Esophagus muscularis mucosa (tissue), 3 donors: Measurements from ENCODE around the gene DNLZ.

Experiments used
- CTCF ChIP-seq, 3 experiments: fragments of 200-600 bp in 2 of 3; fragments of 450-650 bp in 1 of 3; sonication (generic) in 2 of 3; IDR thresholded peaks; one replicate each; pipeline ENCODE4 v1.5.1; 2017 to 2019; ENCODE audit warnings: antibody characterized with exemption in 3 of 3, mild to moderate bottlenecking in 2 of 3, moderate library complexity in 1 of 3
- POLR2A ChIP-seq: fragments of 450-650 bp; IDR thresholded peaks from one replicate; pipeline ENCODE4 v1.6.1; 2017; ENCODE audit warnings: antibody characterized with exemption, moderate library complexity, mild to moderate bottlenecking, low read depth
- POLR2AphosphoS5 ChIP-seq, 2 donors: sonication (generic); formaldehyde crosslinking; IDR thresholded peaks; one replicate each; pipeline ENCODE4 v1.6.1; 2017; ENCODE audit warnings: antibody characterized with exemption in 2 of 2

DNA sequence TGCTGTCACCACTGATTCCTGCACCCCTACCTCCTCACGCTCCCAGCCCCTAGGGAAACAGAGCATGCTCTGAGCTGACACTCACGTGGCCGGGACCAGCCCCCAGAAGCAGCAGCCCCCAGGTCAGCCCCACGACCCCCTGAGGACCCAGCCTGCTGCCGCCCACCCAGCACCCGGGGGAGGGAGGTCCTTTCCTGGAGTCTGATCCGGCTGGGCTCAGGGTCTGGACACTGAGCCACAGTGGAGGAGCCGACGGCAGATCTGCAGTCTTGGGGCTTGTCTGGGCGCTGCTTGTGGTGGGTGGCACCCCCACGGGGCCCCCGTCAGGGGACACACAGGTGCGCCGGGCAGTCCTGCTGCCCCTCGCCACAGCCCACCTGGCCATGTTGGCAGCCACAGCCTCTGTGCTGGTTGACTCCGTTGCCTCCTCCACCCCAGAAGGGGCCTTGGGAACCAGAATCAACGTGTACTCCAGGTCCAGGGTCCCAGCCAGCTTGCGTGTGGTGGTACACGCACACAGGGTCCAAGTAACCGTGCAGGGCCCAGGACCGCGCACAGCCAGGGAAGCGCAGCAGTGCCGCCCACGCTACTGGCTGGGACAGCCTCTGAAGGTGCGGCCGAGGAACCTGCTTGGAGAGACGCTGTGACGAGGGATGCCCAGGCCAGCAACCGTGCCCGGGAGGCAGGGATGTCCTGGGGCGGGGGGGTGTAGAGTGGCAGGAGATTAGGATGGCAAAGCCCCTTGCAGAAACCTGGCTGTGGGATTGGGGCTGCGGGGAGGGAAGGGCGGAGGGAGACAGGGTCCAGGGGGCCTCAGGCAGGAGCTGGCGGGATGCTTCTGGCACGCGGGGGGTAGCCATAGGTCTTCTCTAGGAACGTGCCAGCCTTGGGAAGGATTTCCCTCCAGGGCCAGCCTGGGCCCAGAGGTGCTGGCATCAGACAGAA is 3.5 kb downstream of the DNLZ start:
- no peak for TF ChIP-seq POLR2AphosphoS5 (IDR thresholded peaks at IDR 0.05)
- no peak for TF ChIP-seq CTCF (IDR thresholded peaks at IDR 0.05)
- TF ChIP-seq POLR2A = no peak
